ENCODE results near the gene ZNF655. TPM values are rescaled to one million over a fixed set of nuclear protein-coding genes. Genes with fewer than 3 reads are reported as not detected.
"Not testable (repeated sequence)": the region's sequence is repeated elsewhere in the genome, so short reads cannot be mapped to it uniquely, and the experiment has no call there.

Gene ZNF655
- total RNA-seq, 1 donor from 2014 or later, result 62.8 TPM

- DNase-seq (ENCODE audit: extremely low spot score, unreplicated experiment), result no peak
- TF ChIP-seq CTCF (IDR thresholded peaks at IDR 0.05), result no peak
- no peaks in the 10 kb centered on the region for H3K27me3 Mint-ChIP-seq (ENCODE audit: unreplicated experiment)
- H3K36me3 Mint-ChIP-seq (ENCODE audit: unreplicated experiment), result peaks cover 34% of the 10 kb centered on the region
- H3K27ac Mint-ChIP-seq (ENCODE audit: unreplicated experiment), result no peak overlapping the region
- no peaks in the 10 kb centered on the region for H3K4me1 Mint-ChIP-seq (ENCODE audit: unreplicated experiment)
- no peak overlapping the region for H3K4me3 Mint-ChIP-seq (ENCODE audit: unreplicated experiment)
- peaks cover 25% of the 10 kb centered on the region for H3K9me3 Mint-ChIP-seq (ENCODE audit: unreplicated experiment)
These were observed 14.5 kb upstream of the ZNF655 start for GRCh38 chr7:99543916-99544315.

GRCh38 chr7:99545308-99545707 is 13.1 kb upstream of the ZNF655 start:
- peaks cover 29% of the 10 kb centered on the region for H3K9me3 Mint-ChIP-seq (ENCODE audit: unreplicated experiment)
- not testable (repeated sequence) for H3K27ac Mint-ChIP-seq (ENCODE audit: unreplicated experiment)

GRCh38 chr7:99549545-99549944 is 8.9 kb upstream of the ZNF655 start:
- H3K27ac Mint-ChIP-seq (ENCODE audit: unreplicated experiment); H3K4me3 Mint-ChIP-seq (ENCODE audit: unreplicated experiment): not testable (repeated sequence)
- H3K4me1 Mint-ChIP-seq (ENCODE audit: unreplicated experiment), result peaks cover 18% of the 10 kb centered on the region

More at GRCh38 chr7:99545308-99545707, 13.1 kb upstream of the ZNF655 start:
- H3K4me1 Mint-ChIP-seq (ENCODE audit: unreplicated experiment); DNase-seq (ENCODE audit: extremely low spot score, unreplicated experiment); H3K4me3 Mint-ChIP-seq (ENCODE audit: unreplicated experiment); H3K27me3 Mint-ChIP-seq (ENCODE audit: unreplicated experiment): not testable (repeated sequence)
- peaks cover 38% of the 10 kb centered on the region for H3K36me3 Mint-ChIP-seq (ENCODE audit: unreplicated experiment)

GRCh38 chr7:99551334-99551733 is 7.1 kb upstream of the ZNF655 start:
- peaks cover 22% of the 10 kb centered on the region for H3K36me3 Mint-ChIP-seq (ENCODE audit: unreplicated experiment)

More at GRCh38 chr7:99549545-99549944, 8.9 kb upstream of the ZNF655 start:
- DNase-seq (ENCODE audit: extremely low spot score, unreplicated experiment); H3K27me3 Mint-ChIP-seq (ENCODE audit: unreplicated experiment): not testable (repeated sequence)
- Mint-ChIP-seq H3K36me3 (ENCODE audit: unreplicated experiment) (peaks cover 22% of the 10 kb centered on the region), H3K9me3 (ENCODE audit: unreplicated experiment) (peaks cover 21% of the 10 kb centered on the region)

GRCh38 chr7:99551767-99552463 is 6.5 kb upstream of the ZNF655 start, which contains the start of gene FAM200A:
Gene FAM200A (minus strand): TSS chr7:99552114. CDS start chr7:99548407, 3,707 bp downstream.
- Mint-ChIP-seq H3K4me1 (ENCODE audit: unreplicated experiment) (peaks cover 18% of the 10 kb centered on the region), H3K9me3 (ENCODE audit: unreplicated experiment) (peaks cover 16% of the 10 kb centered on the region), H3K36me3 (ENCODE audit: unreplicated experiment) (peaks cover 20% of the 10 kb centered on the region), H3K27ac (ENCODE audit: unreplicated experiment) (peak within 1 kb of the TSS; percentile 89), H3K27me3 (ENCODE audit: unreplicated experiment) (no peaks in the 10 kb centered on the region), H3K4me3 (ENCODE audit: unreplicated experiment) (peak within 1 kb of the TSS; percentile 83)
- peak; percentile 88 for DNase-seq (ENCODE audit: extremely low spot score, unreplicated experiment)
- no peak for TF ChIP-seq CTCF (IDR thresholded peaks at IDR 0.05)

More at GRCh38 chr7:99551334-99551733, 7.1 kb upstream of the ZNF655 start:
- H3K4me1 Mint-ChIP-seq (ENCODE audit: unreplicated experiment), result peaks cover 18% of the 10 kb centered on the region
- no peaks in the 10 kb centered on the region for H3K27me3 Mint-ChIP-seq (ENCODE audit: unreplicated experiment)
- TF ChIP-seq CTCF (IDR thresholded peaks at IDR 0.05), result no peak
- peaks cover 21% of the 10 kb centered on the region for H3K9me3 Mint-ChIP-seq (ENCODE audit: unreplicated experiment)
- DNase-seq (ENCODE audit: extremely low spot score, unreplicated experiment), result no peak
- H3K4me3 Mint-ChIP-seq (ENCODE audit: unreplicated experiment), result peak overlapping the region; percentile 83
- peak overlapping the region; percentile 89 for H3K27ac Mint-ChIP-seq (ENCODE audit: unreplicated experiment)

- no peak overlapping the region for H3K4me3 Mint-ChIP-seq (ENCODE audit: unreplicated experiment)
- H3K27me3 Mint-ChIP-seq (ENCODE audit: unreplicated experiment), result no peaks in the 10 kb centered on the region
- no peak for DNase-seq (ENCODE audit: extremely low spot score, unreplicated experiment)
- TF ChIP-seq CTCF (IDR thresholded peaks at IDR 0.05), result no peak
- peaks cover 28% of the 10 kb centered on the region for H3K4me1 Mint-ChIP-seq (ENCODE audit: unreplicated experiment)
- no peak overlapping the region for H3K27ac Mint-ChIP-seq (ENCODE audit: unreplicated experiment)
- H3K36me3 Mint-ChIP-seq (ENCODE audit: unreplicated experiment), result peaks cover 11% of the 10 kb centered on the region
- H3K9me3 Mint-ChIP-seq (ENCODE audit: unreplicated experiment), result peaks cover 8% of the 10 kb centered on the region
These were observed 5.4 kb upstream of the ZNF655 start for GRCh38 chr7:99553039-99553438.
